Mucosa of rectum (tissue), 2 donors: ENCODE results near the gene HFE.

Experiments
- H3K27ac ChIP-seq, 2 donors: one replicate each; pipeline ENCODE4 v1.7.0; 2013; ENCODE audit warnings: inconsistent platforms in 2 of 2, low read depth in 2 of 2, low read length in 2 of 2
- H3K27me3 ChIP-seq, 2 donors: one replicate each; pipeline ENCODE4 v1.7.0; 2013; ENCODE audit warnings: low read length in 2 of 2; ENCODE audit not compliant: control insufficient read depth in 2 of 2, insufficient read depth in 2 of 2
- H3K36me3 ChIP-seq, 2 donors: one replicate each; pipeline ENCODE4 v1.7.0; 2013; ENCODE audit warnings: low read length in 2 of 2; ENCODE audit not compliant: control insufficient read depth in 2 of 2, insufficient read depth in 2 of 2
- H3K4me1 ChIP-seq, 2 donors: one replicate each; pipeline ENCODE4 v1.7.0; 2013; ENCODE audit warnings: low read length in 2 of 2, mild to moderate bottlenecking in 1 of 2; ENCODE audit not compliant: control insufficient read depth in 2 of 2, insufficient read depth in 2 of 2
- H3K4me3 ChIP-seq, 2 donors: one replicate each; pipeline ENCODE4 v1.7.0; 2013; ENCODE audit warnings: low read length in 2 of 2
- H3K9ac ChIP-seq, 2 donors: one replicate each; pipeline ENCODE4 v1.7.0; 2013; ENCODE audit warnings: low read length in 2 of 2, low read depth in 1 of 2, mild to moderate bottlenecking in 1 of 2
- H3K9me3 ChIP-seq, 2 donors: one replicate each; pipeline ENCODE4 v1.7.0; 2013; ENCODE audit warnings: low read length in 2 of 2; ENCODE audit not compliant: control insufficient read depth in 2 of 2
- donor health status: healthy.
- donor health status: Normal muscosa, but diverticular disease.

Gene HFE

DNA sequence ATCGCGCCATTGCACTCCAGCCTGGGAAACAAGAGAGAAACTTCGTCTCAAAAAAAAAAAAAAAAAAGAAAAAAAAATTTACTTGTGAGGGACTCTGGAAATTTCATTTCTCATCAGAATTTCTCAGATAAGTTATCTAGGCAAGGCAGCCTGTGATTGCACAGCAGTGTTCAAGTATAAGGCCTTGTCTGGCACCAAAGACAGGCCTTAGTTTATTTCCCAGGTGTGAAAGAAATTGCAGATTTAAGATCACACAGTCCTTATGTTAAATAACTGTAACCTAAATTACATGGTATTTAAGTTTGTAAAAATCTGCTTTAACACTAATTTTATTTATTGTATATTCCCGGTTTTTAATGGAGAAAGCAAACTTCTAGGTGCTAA is 34.8 kb downstream of the HFE start:
- Histone ChIP-seq H3K4me3 (peak overlapping the region; percentile 86 to 97), H3K27me3 (no peaks in the 10 kb centered on the region), H3K9ac (peak overlapping the region; percentile 97 to 99), H3K4me1 (peaks cover 2 to 6% of the 10 kb centered on the region in 2 donors), H3K27ac (peak overlapping the region; percentile 98 to 99), H3K9me3 (no peaks in the 10 kb centered on the region), H3K36me3 (peaks cover 0 to 2% of the 10 kb centered on the region in 2 donors)

DNA sequence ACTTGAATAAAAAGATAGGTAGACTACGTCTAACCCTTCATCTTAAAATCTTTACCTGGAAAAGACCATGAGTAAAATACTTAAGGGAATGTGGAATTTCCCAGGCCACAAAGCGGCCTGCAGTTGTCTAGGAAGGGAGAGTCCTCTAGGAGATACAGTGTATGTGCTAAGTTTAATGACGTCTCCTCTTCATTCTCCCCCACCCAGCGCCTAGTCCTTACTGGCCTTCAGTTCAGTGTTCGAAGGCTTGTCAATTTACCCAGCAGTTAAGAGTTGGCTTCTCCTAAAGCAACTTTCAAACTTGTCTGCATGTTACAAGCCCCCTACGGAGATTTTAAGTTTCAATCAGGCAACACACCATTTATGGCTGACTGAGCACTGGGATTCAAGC is 35.2 kb downstream of the HFE start:
- Histone ChIP-seq H3K4me3 (peak overlapping the region; percentile 86 to 97), H3K9ac (peak overlapping the region; percentile 97 to 99), H3K4me1 (peaks cover 6 to 7% of the 10 kb centered on the region in 2 donors), H3K36me3 (peaks cover 3% of the 10 kb centered on the region in 2 donors), H3K27me3 (no peaks in the 10 kb centered on the region), H3K27ac (peak overlapping the region; percentile 98 to 99), H3K9me3 (no peaks in the 10 kb centered on the region)

DNA sequence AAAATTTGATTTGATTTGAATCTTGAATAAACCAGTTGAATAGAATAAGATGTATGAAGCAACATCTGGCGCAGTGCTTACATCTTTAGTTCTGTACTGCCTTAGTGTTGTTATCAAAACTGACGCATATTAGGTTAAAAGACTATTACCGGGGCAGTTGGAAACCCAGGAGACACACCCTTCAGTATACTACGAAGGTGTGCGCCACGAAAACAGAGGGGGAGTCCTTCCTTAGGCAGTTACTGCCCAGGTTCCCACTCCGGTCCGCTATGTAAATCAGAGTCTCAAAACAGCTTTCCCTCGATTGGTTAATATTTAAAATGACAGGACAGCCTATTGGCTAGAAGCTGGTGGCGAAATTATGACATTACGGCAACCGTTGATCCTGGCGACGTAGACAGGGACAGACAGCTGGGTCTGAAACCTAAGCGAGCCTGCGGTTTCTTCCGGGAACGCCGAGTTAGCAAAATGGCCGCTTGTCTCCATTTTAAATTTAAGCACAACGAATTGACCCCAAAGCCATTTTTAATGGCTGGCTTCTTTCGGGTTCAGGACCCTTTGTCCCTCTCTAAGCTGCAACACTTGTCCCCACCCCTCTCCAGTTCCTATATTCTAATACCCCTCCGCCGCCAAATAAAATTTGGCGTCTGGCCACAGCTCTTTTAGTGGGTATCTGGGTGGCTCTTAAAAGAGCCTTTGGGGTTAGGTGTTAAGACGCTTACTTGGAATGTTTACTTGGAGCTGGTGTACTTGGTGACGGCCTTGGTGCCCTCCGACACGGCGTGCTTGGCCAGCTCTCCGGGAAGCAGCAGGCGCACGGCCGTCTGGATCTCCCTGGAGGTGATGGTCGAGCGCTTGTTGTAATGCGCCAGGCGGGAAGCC is 35.8 kb downstream of the HFE start:
- no peaks in the 10 kb centered on the region for H3K9me3 ChIP-seq
- peak overlapping the region; percentile 86 to 97 for H3K4me3 ChIP-seq
- peak overlapping the region; percentile 98 to 99 for H3K27ac ChIP-seq
- peak overlapping the region; percentile 97 to 99 for H3K9ac ChIP-seq
- no peaks in the 10 kb centered on the region for H3K27me3 ChIP-seq
- H3K4me1 ChIP-seq = peaks cover 7 to 9% of the 10 kb centered on the region in 2 donors
- H3K36me3 ChIP-seq = peaks cover 3% of the 10 kb centered on the region in 2 donors

DNA sequence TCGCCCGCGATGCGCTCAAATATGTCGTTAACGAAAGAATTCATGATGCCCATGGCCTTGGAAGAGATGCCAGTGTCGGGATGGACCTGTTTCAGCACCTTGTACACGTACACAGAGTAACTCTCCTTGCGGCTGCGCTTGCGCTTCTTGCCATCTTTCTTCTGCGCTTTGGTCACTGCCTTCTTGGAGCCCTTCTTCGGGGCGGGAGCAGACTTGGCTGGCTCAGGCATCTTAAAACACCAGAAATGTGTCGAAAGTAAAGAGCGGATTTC is 36.4 kb downstream of the HFE start:
- no peaks in the 10 kb centered on the region for H3K27me3 ChIP-seq
- peaks cover 7 to 9% of the 10 kb centered on the region in 2 donors for H3K36me3 ChIP-seq
- peak overlapping the region; percentile 98 to 99 for H3K27ac ChIP-seq
- H3K4me3 ChIP-seq = peak overlapping the region; percentile 86 to 97
- peak overlapping the region; percentile 97 to 99 for H3K9ac ChIP-seq
- no peaks in the 10 kb centered on the region for H3K9me3 ChIP-seq
- peaks cover 7 to 14% of the 10 kb centered on the region in 2 donors for H3K4me1 ChIP-seq

- Histone ChIP-seq H3K27me3 (no peaks in the 10 kb centered on the region), H3K36me3 (peaks cover 7 to 9% of the 10 kb centered on the region in 2 donors), H3K27ac (peak overlapping the region; percentile 98 to 99), H3K4me1 (peaks cover 7 to 14% of the 10 kb centered on the region in 2 donors), H3K9ac (peak overlapping the region; percentile 99 to 100), H3K9me3 (no peaks in the 10 kb centered on the region), H3K4me3 (peak overlapping the region; percentile 88 to 97)
Observed at GRCh38 chr6:26123947-26124780, 36.9 kb downstream of the HFE start.

GRCh38 chr6:26124781-26125685 is 37.8 kb downstream of the HFE start:
- Histone ChIP-seq H3K9me3 (no peaks in the 10 kb centered on the region), H3K4me1 (peaks cover 7 to 14% of the 10 kb centered on the region in 2 donors), H3K36me3 (peaks cover 12 to 13% of the 10 kb centered on the region in 2 donors), H3K27me3 (no peaks in the 10 kb centered on the region), H3K4me3 (peak overlapping the region; percentile 88 to 97), H3K27ac (peak overlapping the region; percentile 98 to 99), H3K9ac (peak overlapping the region; percentile 99 to 100)

DNA sequence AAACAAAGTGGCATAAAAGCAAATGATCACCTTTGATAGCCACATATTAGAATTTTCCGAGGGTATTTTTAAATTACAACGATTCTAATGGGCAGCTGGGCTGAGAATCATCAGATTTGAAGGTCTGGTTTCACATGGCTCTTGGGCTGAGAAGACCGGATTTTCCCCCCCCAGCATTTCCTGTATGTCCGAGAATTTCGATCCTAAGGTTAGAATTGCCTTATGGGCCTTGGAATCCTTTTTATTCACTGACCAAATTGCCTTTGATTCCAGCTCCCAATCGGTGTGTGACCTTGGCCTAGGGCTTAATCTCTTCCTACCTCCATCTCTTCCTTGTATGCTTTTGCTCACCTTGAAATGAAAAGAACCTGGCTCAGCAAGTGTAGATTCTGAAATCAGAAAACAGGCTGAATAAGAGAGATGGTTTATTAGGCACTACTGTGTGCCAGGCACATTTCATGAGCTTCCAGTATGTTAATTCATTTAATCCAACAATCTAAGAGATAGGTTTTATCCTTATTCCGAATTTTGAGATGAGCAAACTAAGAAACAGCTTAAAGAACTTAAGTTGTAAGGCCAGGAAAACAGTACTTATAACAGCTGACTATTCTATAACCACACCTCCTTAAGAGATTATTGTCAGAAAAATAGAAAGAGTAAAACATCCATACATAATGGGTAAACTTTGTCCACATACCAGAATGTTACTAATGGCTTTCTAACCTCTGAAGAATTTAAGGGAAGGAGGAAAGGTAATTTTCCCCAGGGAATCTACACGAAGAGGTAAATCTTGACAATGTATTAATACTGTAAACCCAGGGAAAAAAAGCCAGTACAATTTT is 39.4 kb downstream of the HFE start:
- Histone ChIP-seq H3K4me1 (peaks cover 7 to 14% of the 10 kb centered on the region in 2 donors), H3K27me3 (no peaks in the 10 kb centered on the region), H3K27ac (peak overlapping the region; percentile 98 to 99), H3K4me3 (peak overlapping the region; percentile 88 to 97), H3K9ac (peak overlapping the region; percentile 99 to 100), H3K36me3 (peaks cover 23% of the 10 kb centered on the region in 2 donors), H3K9me3 (no peaks in the 10 kb centered on the region)

- Histone ChIP-seq H3K9me3 (no peaks in the 10 kb centered on the region), H3K9ac (no peak overlapping the region), H3K4me1 (peaks cover 2 to 14% of the 10 kb centered on the region in 2 donors), H3K36me3 (peaks cover 23 to 26% of the 10 kb centered on the region in 2 donors), H3K27me3 (no peaks in the 10 kb centered on the region), H3K27ac (no peak overlapping the region), H3K4me3 (no peak overlapping the region)
Observed at GRCh38 chr6:26128013-26128771, 41.0 kb downstream of the HFE start.
